MG63 (cell line): ENCODE results near the gene PTCSC3. TPM values are rescaled to one million over a fixed set of nuclear protein-coding genes. Genes with fewer than 3 reads are reported as not detected.
"Not testable (repeated sequence)": the region's sequence is repeated elsewhere in the genome, so short reads cannot be mapped to it uniquely, and the experiment has no call there.

Source experiments
- DNase-seq: peaks from one replicate; pipeline ENCODE4 v3.0.0-alpha.2; 2020
- H3K27me3 ChIP-seq: fragments of 250-450 bp; sonication (Bioruptor Pico); 2 replicates; pipeline ENCODE4 v1.5.1; 2020; ENCODE audit warnings: mild to moderate bottlenecking, moderate library complexity
- H3K36me3 ChIP-seq: fragments of 250-450 bp; sonication (Bioruptor Pico); 2 replicates; pipeline ENCODE4 v1.5.1; 2020; ENCODE audit warnings: mild to moderate bottlenecking, moderate library complexity
- H3K4me3 ChIP-seq: fragments of 250-450 bp; sonication (Bioruptor Pico); 2 replicates; pipeline ENCODE4 v1.5.1; 2020; ENCODE audit warnings: mild to moderate bottlenecking, moderate library complexity
- H3K9me3 ChIP-seq: fragments of 250-450 bp; sonication (Bioruptor Pico); 2 replicates; pipeline ENCODE4 v1.5.1; 2020; ENCODE audit warnings: mild to moderate bottlenecking, moderate library complexity
- total RNA-seq: library from RNA; depleted of rRNA; stranded (reverse); fragments of >200 nt; shearing (Covaris generic); gene quantifications from 2 replicates; pipeline ENCODE4 v1.2.3, GENCODE V29; 2014; ENCODE audit warnings: low replicate concordance; rRNA removed

The PTCSC3 gene
- total RNA-seq, 1 experiment from 2014 or later = not detected

DNA sequence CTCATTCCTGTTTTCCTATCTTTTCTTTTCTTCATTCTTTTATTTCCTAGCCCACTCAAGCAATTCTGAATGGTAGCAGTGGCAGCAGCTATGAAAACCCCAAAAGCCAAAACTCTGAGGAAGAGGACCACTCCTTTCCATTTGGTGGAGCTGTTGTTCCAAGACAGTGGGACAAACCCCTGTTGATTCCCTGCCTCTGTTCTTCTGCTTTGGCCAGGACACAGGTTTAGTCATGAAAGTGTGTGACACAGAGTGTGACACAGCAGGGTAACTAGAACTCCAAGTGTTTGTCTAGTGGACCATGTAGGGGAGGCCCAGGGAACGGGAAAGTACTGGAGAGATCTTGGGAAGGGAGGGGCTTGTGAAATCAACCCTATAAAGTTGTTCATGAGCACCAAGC, 71.1 kb downstream of the PTCSC3 start:
- peak; percentile 6 for DNase-seq
- H3K4me3 ChIP-seq = no peak overlapping the region
- H3K36me3 ChIP-seq = no peaks in the 10 kb centered on the region
- no peaks in the 10 kb centered on the region for H3K27me3 ChIP-seq
- no peaks in the 10 kb centered on the region for H3K9me3 ChIP-seq

DNA sequence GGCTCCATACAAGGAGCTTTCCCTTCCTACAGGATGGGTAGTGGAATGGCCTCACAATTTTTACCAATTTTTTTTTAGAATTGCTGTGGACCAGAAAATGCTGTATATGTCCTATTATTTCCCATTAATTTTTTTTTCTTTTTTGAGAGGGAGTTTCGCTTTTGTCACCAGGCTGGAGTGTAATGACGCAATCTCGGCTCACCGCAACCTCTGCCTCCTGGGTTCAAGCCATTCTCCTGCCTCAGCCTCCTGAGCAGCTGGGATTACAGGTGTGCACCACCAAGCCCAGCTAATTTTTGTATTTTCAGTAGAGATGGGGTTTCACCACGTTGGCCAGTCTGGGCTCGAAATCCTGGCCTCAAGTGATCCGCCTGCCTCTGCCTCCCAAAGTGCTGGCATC, 72.3 kb downstream of the PTCSC3 start:
- H3K4me3 ChIP-seq, DNase-seq, H3K36me3 ChIP-seq, H3K27me3 ChIP-seq, H3K9me3 ChIP-seq: not testable (repeated sequence)

DNA sequence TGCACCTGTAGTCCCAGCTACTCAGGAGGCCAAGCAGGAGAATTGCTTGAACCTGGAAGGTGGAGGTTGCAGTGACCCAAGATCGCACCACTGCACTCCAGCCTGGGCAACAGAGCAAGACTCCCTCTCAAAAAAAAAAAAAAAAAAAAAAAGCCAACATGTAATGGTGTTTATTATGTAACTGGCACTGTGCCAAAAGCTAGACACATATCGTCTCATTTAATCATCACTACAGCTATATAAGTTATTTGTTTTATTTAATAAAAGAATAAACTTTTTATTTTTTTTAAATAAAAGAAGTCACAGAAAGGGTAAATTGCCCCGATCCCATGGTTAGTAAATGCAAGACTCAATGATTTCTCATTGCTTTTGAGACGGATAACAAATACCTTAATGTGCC, 76.9 kb downstream of the PTCSC3 start:
- Histone ChIP-seq H3K9me3 (no peaks in the 10 kb centered on the region), H3K27me3 (no peaks in the 10 kb centered on the region), H3K4me3 (no peak overlapping the region), H3K36me3 (no peaks in the 10 kb centered on the region)
- DNase-seq = no peak

DNA sequence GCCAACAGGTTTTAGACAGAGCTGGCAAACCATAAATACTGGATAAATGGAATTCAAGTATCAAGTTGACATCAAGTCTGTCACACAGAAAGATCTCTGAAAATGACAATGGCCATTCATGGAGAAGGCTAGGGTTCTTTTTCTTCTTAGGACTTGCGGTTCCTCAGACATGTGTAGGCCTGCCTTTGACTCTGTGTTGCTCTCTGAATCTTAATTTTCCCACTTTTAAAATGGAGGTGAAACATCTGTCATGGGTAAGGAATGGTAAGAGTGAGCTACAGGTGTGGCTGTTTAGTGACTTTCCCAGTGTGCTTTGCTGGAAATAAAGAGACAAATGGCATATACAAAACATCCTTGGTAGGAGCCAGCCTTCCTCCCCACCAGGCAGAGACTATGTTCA, 79.2 kb downstream of the PTCSC3 start:
- DNase-seq = no peak
- H3K4me3 ChIP-seq = no peak overlapping the region
- no peaks in the 10 kb centered on the region for H3K36me3 ChIP-seq
- H3K27me3 ChIP-seq = no peaks in the 10 kb centered on the region
- no peaks in the 10 kb centered on the region for H3K9me3 ChIP-seq

DNA sequence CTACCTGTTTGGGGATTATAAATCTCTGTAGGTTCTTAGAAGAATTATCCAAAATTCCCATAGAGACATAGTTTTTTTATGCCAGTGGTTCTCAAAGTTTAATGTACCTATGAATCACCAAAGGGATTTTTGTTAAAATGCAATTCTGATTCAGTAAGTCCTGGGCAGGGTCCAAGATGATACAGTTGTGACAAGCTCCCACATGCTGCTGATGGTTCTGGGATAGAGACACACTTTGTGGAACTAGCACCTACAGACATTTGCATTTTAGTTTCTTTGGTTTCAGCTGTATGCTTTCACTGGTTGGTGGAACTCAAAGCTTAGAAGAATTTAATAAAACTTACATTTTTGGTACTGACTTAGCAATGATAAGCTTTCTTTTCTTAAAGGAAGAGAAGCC, 80.4 kb downstream of the PTCSC3 start:
- Histone ChIP-seq H3K27me3 (no peaks in the 10 kb centered on the region), H3K36me3 (no peaks in the 10 kb centered on the region), H3K9me3 (no peaks in the 10 kb centered on the region), H3K4me3 (no peak overlapping the region)
- DNase-seq = peak; percentile 42

DNA sequence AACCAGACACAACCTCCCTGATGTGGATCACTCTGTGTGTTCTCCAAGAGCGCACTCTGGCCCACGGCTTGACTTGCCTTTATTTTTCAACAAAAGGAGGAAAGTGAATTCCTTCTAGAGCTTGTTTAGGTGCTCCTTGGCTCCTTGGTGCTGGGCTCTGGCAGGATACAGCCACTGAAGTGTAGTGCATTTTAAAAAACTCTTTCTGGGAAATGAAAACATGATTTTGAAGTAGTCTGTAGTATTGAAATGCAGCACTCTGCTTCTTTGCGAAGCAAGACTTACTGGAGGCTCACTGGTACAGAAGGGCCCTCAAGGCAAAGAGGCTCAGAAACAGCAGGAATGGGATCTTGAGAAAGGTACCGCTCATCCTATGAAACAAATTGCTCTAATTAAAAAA, 81.6 kb downstream of the PTCSC3 start:
- DNase-seq = no peak
- no peaks in the 10 kb centered on the region for H3K36me3 ChIP-seq
- H3K27me3 ChIP-seq = no peaks in the 10 kb centered on the region

DNA sequence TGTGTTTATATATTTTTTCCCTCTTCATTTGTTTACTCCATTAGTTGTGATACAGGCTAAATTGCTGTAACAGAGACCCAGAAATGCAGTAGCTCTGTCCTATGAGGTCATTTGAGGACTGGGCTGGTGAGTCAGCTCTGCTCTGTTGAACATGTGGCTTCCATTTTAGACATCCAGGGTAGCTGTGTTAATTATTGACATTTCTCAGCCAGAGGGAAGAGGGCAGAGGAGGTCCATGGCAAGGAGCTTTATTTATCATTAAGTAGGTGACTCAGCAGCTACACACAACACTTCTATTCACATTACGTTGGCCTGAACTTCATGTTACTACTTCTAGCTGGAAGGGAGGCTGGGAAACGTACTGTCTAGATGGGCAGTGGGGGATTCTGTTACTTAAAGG, 85.4 kb downstream of the PTCSC3 start:
- H3K36me3 ChIP-seq = no peaks in the 10 kb centered on the region
- no peaks in the 10 kb centered on the region for H3K27me3 ChIP-seq

More for the DNA sequence above, 81.6 kb downstream of the PTCSC3 start:
- H3K9me3 ChIP-seq = no peaks in the 10 kb centered on the region
- H3K4me3 ChIP-seq = no peak overlapping the region

DNA sequence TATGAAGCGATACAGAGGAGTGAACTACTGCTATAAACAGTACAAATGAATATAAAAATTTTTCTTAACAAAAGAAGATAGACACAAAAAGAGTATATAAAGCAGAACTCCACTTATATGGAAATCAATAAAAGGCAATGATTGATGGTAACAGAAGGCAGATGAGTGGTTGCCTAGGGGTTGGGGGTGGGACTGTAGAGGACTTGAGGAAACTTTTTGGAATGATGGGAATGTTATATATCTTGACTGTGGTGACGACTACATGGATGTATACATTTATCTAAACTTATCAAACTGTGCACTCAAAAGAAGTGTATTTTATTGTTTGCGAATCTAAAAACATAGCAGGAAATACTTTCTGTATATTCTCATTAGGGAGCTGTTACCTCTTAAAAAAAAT, 89.1 kb downstream of the PTCSC3 start:
- no peaks in the 10 kb centered on the region for H3K27me3 ChIP-seq
- DNase-seq = no peak
- no peaks in the 10 kb centered on the region for H3K9me3 ChIP-seq
- H3K36me3 ChIP-seq = no peaks in the 10 kb centered on the region
- no peak overlapping the region for H3K4me3 ChIP-seq

More for the DNA sequence above, 85.4 kb downstream of the PTCSC3 start:
- peak; percentile 80 for DNase-seq
- Histone ChIP-seq H3K4me3 (no peak overlapping the region), H3K9me3 (no peaks in the 10 kb centered on the region)

DNA sequence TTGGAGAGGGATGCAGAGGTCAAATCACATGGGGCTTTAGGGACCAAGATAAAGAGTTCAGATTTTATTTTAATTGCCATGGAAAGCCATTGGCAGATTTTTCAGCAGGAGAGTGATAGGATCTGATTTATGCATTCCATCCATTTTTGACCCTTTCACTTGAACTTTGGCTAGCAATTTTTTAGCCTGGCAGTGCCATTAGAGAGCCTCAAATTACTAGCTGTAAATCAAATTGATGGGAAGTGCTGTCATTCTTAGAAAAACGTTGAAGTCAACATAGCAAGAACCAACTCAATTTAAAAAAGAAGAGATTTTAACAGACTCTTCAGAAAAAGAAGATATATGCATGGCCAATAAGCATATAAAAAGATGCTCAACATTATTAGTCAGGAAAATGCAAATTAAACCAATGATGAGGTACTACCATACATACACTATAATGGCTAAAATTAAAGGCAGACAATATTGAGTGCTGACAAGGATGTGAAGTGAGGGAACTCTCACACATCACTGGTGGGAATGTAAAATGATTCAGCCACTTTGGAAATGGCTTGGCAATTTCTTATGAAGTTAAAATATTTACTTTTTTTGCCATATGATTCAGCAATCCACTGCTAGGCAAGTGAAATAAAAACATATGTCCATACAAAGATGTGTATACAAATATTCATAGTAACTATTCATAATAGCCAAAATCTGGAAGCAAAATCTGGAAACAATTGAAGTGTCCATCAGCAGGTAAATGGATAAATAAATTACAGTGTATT, 89.7 kb downstream of the PTCSC3 start:
- H3K36me3 ChIP-seq = no peaks in the 10 kb centered on the region
- DNase-seq = no peak
- H3K27me3 ChIP-seq = no peaks in the 10 kb centered on the region
- H3K9me3 ChIP-seq = no peaks in the 10 kb centered on the region
- no peak overlapping the region for H3K4me3 ChIP-seq

DNA sequence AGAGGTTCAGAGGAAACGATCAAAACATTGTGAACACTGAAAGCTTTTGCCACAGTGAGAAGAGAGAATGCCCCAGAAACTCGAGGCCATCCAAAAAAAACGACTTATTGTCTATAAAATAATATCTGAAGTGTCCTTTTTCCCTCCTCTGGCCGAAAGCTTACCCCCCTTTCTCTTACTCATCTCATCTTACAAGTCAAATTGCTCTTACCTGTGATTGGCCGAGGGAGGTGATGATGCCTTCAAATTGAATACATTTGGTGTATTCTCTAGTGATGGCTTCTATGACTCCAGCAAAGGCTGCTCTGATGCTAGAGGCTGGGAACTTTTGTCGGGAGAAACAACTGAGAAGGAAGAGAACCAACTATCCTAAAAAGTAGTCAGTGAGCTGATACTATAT, 90.7 kb downstream of the PTCSC3 start:
- no peaks in the 10 kb centered on the region for H3K27me3 ChIP-seq
- H3K36me3 ChIP-seq = no peaks in the 10 kb centered on the region
- DNase-seq = no peak
- no peak overlapping the region for H3K4me3 ChIP-seq
- no peaks in the 10 kb centered on the region for H3K9me3 ChIP-seq

Other genes with a start within 250 kb of the PTCSC3 start
- 4.2 and 24.8 TPM in 2 replicates for gene MBIP, start 143.9 kb upstream of the PTCSC3 start, total RNA-seq